HG03175 (cell line): ENCODE results near the gene GALNT1.
A peak's percentile ranks its signal among the peaks of the same experiment; 100 is the strongest.
"Not testable (repeated sequence)": the region's sequence is repeated elsewhere in the genome, so short reads cannot be mapped to it uniquely, and the experiment has no call there.

Source experiments
- ATAC-seq: cut with Tn5 transposase; IDR thresholded peaks from one replicate; pipeline ENCODE4 v1.9.1; 2021; ENCODE audit warnings: mild to moderate bottlenecking, moderate library complexity; ENCODE audit not compliant: unreplicated experiment

Gene GALNT1

DNA sequence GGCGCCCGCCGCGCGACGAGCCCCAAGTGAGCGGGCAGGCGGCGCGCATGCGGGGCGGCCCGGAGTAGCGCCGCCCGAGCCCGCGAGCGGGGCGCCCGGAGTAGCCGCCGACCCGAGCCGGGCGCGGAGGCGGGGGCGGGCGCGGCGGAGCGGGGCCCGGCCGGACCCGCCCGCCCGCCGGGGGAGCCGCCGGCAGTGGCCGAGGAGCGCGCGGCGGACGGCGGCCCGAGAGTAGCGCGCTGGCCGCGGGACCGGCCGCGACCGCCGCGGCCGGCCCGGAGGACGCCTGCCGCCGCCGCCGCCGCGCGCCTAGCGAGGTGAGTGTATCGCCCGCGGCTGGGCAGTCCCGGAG lies at the start of gene GALNT1:
Gene GALNT1 (plus strand): TSS at position 195 of the 352 bp plus-strand sequence. CDS start 72,923 bp downstream, outside the sequence.
- no peak for ATAC-seq

GRCh38 chr18:35533916-35534405 lies 47.6 kb upstream of the GALNT1 start:
- ATAC-seq, result no peak

DNA sequence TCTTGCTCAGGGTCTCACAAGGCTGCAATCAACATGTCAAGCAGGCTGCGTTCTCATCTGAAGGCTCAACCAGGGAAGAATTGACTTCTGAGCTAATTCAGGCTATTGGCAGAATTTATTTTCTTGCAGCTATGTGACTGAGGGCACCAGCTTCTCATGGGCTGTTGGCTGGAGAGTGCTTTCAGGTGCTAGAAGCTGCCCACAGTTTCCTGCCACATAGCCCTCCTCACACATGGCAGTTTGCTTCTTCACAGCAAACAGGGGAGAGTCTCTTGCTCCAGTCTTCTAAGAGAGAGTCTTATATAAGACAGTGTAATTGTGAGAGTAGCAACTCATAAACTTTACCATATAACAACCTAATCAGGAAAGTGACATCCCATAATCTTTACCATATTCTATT lies 46.2 kb upstream of the GALNT1 start:
- no peak for ATAC-seq

DNA sequence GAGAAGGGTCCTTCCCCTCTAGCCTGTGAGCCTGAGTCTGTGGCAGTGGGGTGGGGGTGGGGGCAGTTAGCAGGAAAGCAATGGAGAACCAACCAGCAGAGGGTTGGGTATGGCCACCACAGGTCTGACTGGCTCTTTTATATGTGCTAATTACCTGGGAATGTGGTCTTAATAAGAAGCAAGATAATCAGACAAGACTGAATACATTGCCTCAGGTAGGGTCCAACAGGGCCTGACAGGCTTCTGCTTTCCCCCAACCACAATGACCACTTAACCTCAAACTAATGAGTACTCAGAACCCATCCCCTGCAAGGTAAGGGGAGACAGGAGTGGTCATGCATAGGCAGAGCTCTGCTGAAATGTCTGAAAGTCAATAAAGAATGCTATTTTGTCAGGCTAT lies 39.2 kb upstream of the GALNT1 start:
- no peak for ATAC-seq

GRCh38 chr18:35547008-35547605 lies 34.4 kb upstream of the GALNT1 start:
- ATAC-seq, result peak; percentile 63

DNA sequence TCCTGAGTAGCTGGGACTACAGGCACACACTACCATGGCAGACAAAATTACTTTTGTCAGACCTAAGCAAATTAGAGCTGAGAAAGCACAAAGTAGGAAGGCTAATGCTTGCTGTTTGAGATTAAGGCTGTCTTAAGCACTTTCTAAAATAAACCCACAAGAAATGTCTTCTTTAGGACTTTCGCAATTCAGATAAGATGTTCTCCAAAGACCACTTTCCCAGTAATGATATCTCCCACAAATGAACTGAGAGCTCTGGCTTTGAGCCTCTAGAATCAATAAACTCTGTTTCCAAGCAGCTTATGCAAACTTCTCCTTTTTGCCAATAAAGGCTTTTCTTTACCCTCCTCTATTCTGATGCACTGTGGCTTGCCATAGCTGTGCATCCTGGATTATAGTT lies 32.0 kb upstream of the GALNT1 start:
- no peak for ATAC-seq

- no peak for ATAC-seq
Observed at GRCh38 chr18:35553300-35553699, 28.2 kb upstream of the GALNT1 start.

DNA sequence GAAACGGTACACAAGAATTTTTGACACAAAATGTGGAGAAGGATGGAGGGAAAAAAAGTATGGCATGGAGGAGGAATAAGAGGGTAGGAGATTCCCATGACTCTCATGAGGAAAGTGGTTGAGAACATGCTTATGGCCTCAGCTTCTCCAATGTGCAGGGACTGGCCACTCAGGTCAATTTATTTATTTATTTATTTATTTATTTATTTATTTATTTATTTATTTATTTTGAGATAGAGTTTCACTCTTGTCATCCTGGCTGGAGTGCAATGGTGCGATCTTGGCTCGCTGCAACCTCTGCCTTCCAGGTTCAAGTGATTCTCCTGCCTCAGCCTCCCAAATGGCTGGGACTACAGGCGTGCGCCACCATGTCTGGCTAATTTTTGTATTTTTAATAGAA lies 26.0 kb upstream of the GALNT1 start:
- ATAC-seq, result not testable (repeated sequence)

- ATAC-seq, result no peak
Observed at GRCh38 chr18:35559867-35560266, 21.7 kb upstream of the GALNT1 start.

- ATAC-seq, result peak; percentile 90
Observed at GRCh38 chr18:35564795-35565453, 16.6 kb upstream of the GALNT1 start.

DNA sequence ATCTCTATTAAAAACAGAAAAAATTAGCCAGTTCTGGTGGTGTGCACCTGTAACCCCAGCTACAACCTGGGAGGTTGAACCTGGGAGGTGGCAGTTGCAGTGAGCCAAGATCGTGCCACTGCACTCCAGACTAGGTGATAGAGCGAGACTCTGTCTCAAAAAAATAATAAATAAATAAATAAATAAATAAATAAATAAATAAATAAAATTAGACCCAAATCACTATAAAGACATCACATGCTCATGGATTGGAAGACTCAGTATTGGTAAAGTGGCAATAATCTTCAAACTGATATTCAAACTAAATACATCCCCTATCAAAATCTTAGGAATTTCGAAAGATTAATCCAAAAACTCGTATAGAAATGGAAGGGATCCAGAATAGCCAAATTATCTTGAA lies 15.5 kb upstream of the GALNT1 start:
- no peak for ATAC-seq

DNA sequence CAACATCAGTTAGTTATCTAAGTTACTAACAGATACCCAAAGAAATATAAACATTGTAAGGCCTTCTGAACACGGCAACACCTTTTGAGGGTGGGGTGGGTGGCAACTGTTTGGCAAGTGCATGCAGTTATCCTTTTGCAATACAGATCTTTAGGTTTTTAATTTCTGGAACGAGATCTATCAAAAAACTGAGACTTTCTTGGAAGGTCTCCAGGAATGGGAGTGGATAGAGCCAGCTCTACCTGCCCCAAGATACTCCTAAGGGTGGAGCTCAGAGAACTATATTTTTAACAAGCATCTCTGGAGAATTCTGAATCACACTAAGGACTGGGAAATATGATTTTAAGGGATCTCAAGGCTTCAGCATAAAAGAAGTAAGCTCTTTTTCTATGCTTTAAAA lies 11.4 kb upstream of the GALNT1 start:
- no peak for ATAC-seq

- no peak for ATAC-seq
Observed at GRCh38 chr18:35571138-35571537, 10.4 kb upstream of the GALNT1 start.

GRCh38 chr18:35572644-35573043 lies 8.9 kb upstream of the GALNT1 start:
- ATAC-seq, result no peak

DNA sequence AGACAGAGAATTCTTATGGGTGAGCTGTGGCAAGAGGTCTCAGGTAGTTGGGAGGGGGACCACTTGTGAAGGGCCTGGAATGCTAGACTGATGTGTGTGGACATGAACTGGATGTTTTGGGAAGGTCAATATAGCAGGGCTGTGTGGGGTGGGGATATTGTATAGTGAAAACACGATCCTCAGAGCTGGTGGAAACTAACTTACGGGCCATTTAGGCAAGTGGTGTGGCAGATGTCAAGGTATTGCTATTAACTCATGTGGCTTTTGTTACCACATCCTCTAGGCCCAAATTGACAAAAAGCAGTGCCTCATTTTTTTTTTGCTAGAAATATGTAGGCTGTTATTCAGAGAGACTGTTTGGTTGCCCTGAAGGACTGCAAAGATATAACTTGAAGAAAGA lies 8.0 kb upstream of the GALNT1 start:
- no peak for ATAC-seq

- ATAC-seq, result not testable (repeated sequence)
Observed at GRCh38 chr18:35576240-35576845, 5.2 kb upstream of the GALNT1 start.

GRCh38 chr18:35577045-35577848 lies 4.3 kb upstream of the GALNT1 start:
- peak; percentile 73 for ATAC-seq

DNA sequence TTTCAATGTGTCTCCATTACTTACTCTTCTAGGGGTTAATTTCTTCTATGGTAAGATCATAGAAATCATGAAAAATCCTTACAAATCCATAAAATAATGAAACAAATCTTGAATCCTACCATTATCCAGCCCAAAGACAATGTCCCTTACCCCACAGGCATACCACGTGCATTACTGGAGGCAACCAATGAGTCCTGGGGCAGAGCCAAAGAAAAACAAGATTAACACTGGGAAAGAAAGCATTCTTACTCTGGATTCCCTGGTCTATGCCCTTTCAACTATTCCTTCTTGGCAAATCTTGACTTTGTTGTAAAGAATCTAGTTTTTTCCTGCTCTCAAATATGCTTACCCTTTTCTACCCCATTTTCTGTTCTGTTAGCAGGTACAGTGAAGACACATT lies 3.1 kb upstream of the GALNT1 start:
- no peak for ATAC-seq

DNA sequence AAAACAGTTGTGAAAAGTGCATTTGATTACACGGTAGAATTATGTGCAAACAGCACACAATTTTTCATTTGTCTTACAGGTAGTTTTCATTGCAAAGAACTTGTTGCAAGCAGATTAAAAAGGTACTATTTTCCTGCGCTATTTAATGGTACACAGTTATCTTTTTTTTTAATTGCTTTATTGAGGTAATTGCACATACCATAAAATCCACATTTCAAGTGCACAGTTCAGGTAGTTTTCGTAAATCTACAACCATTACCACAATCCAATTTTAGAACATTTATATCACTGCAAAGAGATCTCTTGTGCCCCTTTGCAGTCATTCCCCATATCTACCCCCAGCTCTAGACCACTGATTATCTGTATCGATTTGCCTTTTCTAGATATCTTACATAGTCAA lies 2.6 kb upstream of the GALNT1 start:
- ATAC-seq, result no peak

- peak; percentile 32 for ATAC-seq
Observed at GRCh38 chr18:35580701-35581539, 620 bp upstream of the GALNT1 start.
